Lower lobe of right lung (tissue), 2 donors: Measurements from ENCODE around the gene AATF. TPM values are rescaled to one million over a fixed set of nuclear protein-coding genes. Genes with fewer than 3 reads are reported as not detected.

Experiments
- ATAC-seq, 2 donors: fragments of 200-7000 bp; cut with Tn5 transposase; one replicate each; pipeline ENCODE4 v1.9.1; 2020 to 2022; ENCODE audit warnings: mild to moderate bottlenecking in 2 of 2, moderate library complexity in 2 of 2
- DNase-seq: peaks from one replicate; pipeline ENCODE4 v3.0.0-alpha.2; 2020
- H3K27ac ChIP-seq: fragments of 200-600 bp; one replicate; pipeline ENCODE4 v1.8.0; 2022
- H3K27me3 ChIP-seq: fragments of 200-600 bp; one replicate; pipeline ENCODE4 v1.8.0; 2022; ENCODE audit warnings: low read depth
- H3K36me3 ChIP-seq: fragments of 200-600 bp; one replicate; pipeline ENCODE4 v1.8.0; 2022; ENCODE audit warnings: mild to moderate bottlenecking
- H3K4me1 ChIP-seq: fragments of 200-600 bp; one replicate; pipeline ENCODE4 v1.8.0; 2022
- H3K4me3 ChIP-seq: fragments of 200-600 bp; one replicate; pipeline ENCODE4 v1.8.0; 2022; ENCODE audit warnings: mild to moderate bottlenecking
- H3K9me3 ChIP-seq: fragments of 200-600 bp; one replicate; pipeline ENCODE4 v1.8.0; 2022
- CTCF ChIP-seq: fragments of 200-600 bp; IDR thresholded peaks from one replicate; pipeline ENCODE4 v1.8.0; 2022; ENCODE audit warnings: antibody characterized with exemption, mild to moderate bottlenecking
- intact Hi-C: fragments of 100-400 bp; cut with DNase I; formaldehyde crosslinking; loops from one replicate; pipeline ENCODE4 v1.11.0; 2022
- total RNA-seq: library from RNA; stranded (reverse); fragmentation: NEBNext Ultra II Directional; extraction: Animal tissue kit (Norgen Biotek cat#: 25700); gene quantifications from one replicate; pipeline ENCODE4 v1.2.1, GENCODE V29; 2021
- donor health status: DM: no; HTN: yes; CAD: no; lungs with severe emphysema.

AATF gene
- total RNA-seq, 1 donor from 2014 or later, result 39.6 TPM

- Histone ChIP-seq H3K4me3 (peak overlapping the region; percentile 34), H3K9me3 (no peaks in the 10 kb centered on the region), H3K36me3 (no peaks in the 10 kb centered on the region), H3K4me1 (peaks cover 53% of the 10 kb centered on the region), H3K27me3 (peaks cover 100% of the 10 kb centered on the region), H3K27ac (no peak overlapping the region)
- DNase-seq, result no peak
- intact Hi-C loops, result no loop called here
- TF ChIP-seq CTCF, result no peak
- ATAC-seq, result no peak
Observed at GRCh38 chr17:36931697-36932382, 16.9 kb upstream of the AATF start.

GRCh38 chr17:36932383-36932693 is 16.4 kb upstream of the AATF start:
- H3K4me3 ChIP-seq, result peak overlapping the region; percentile 34
- no peak overlapping the region for H3K27ac ChIP-seq
- intact Hi-C loops, result no loop called here
- no peak for TF ChIP-seq CTCF
- H3K36me3 ChIP-seq, result no peaks in the 10 kb centered on the region
- no peak for DNase-seq
- peaks cover 100% of the 10 kb centered on the region for H3K27me3 ChIP-seq
- ATAC-seq, result no peak
- peaks cover 58% of the 10 kb centered on the region for H3K4me1 ChIP-seq
- H3K9me3 ChIP-seq, result no peaks in the 10 kb centered on the region

GRCh38 chr17:36932694-36933511 is 15.9 kb upstream of the AATF start:
- Histone ChIP-seq H3K4me3 (no peak overlapping the region), H3K27ac (no peak overlapping the region), H3K9me3 (no peaks in the 10 kb centered on the region), H3K27me3 (peaks cover 100% of the 10 kb centered on the region), H3K4me1 (peaks cover 64% of the 10 kb centered on the region), H3K36me3 (no peaks in the 10 kb centered on the region)
- intact Hi-C loops, result no loop called here
- ATAC-seq (peak in 1 of 2 donors; percentile 15), DNase-seq (no peak)
- TF ChIP-seq CTCF, result no peak

GRCh38 chr17:36933512-36934143 is 15.1 kb upstream of the AATF start:
- intact Hi-C loops, result no loop called here
- peaks cover 71% of the 10 kb centered on the region for H3K4me1 ChIP-seq
- H3K36me3 ChIP-seq, result no peaks in the 10 kb centered on the region
- H3K27ac ChIP-seq, result no peak overlapping the region
- no peak for DNase-seq
- no peak for TF ChIP-seq CTCF
- no peaks in the 10 kb centered on the region for H3K9me3 ChIP-seq
- no peak for ATAC-seq
- H3K4me3 ChIP-seq, result peak overlapping the region; percentile 7
- peaks cover 100% of the 10 kb centered on the region for H3K27me3 ChIP-seq

GRCh38 chr17:36934144-36934691 is 14.5 kb upstream of the AATF start:
- Histone ChIP-seq H3K4me3 (peak overlapping the region; percentile 12), H3K9me3 (no peaks in the 10 kb centered on the region), H3K27me3 (peaks cover 100% of the 10 kb centered on the region), H3K27ac (no peak overlapping the region), H3K4me1 (peaks cover 75% of the 10 kb centered on the region), H3K36me3 (no peaks in the 10 kb centered on the region)
- DNase-seq (no peak), ATAC-seq (no peak)
- intact Hi-C loops, result no loop called here
- no peak for TF ChIP-seq CTCF
